H9 (cell line): ENCODE data around the gene TADA1. TPM values are rescaled to one million over a fixed set of nuclear protein-coding genes. Genes with fewer than 3 reads are reported as not detected.

ENCODE experiments used
- DNase-seq: peaks from one replicate; pipeline ENCODE4 v3.0.0-alpha.2; 2017
- H2AFZ ChIP-seq: one replicate; pipeline ENCODE4 v1.6.1; 2013; ENCODE audit warnings: mild to moderate bottlenecking, low read length, control low read depth, moderate library complexity
- H2AK5ac ChIP-seq: 2 replicates; pipeline ENCODE4 v1.6.1; 2013; ENCODE audit warnings: low read length, control low read depth, mixed read lengths; ENCODE audit not compliant: insufficient read length
- H2BK120ac ChIP-seq: one replicate; pipeline ENCODE4 v1.6.1; 2013; ENCODE audit warnings: low read depth, mild to moderate bottlenecking, low read length, control low read depth, inconsistent platforms; ENCODE audit not compliant: poor library complexity, severe bottlenecking
- H2BK12ac ChIP-seq: 2 replicates; pipeline ENCODE4 v1.6.1; 2013; ENCODE audit warnings: low read length, control low read depth, mixed read lengths, low read depth; ENCODE audit not compliant: insufficient read length
- H2BK15ac ChIP-seq: 2 replicates; pipeline ENCODE4 v1.6.1; 2013; ENCODE audit warnings: low read depth, low read length, control low read depth
- H2BK20ac ChIP-seq: one replicate; pipeline ENCODE4 v1.6.1; 2013; ENCODE audit warnings: low read depth, mild to moderate bottlenecking, low read length, control low read depth, inconsistent platforms; ENCODE audit not compliant: poor library complexity, severe bottlenecking
- H2BK5ac ChIP-seq: 2 replicates; pipeline ENCODE4 v1.6.1; 2013; ENCODE audit warnings: low read length, control low read depth, mixed read lengths; ENCODE audit not compliant: insufficient read length
- H3K14ac ChIP-seq: 2 replicates; pipeline ENCODE4 v1.6.1; 2013; ENCODE audit warnings: low read length, control low read depth; ENCODE audit not compliant: insufficient read depth
- H3K18ac ChIP-seq: 2 replicates; pipeline ENCODE4 v1.6.1; 2013; ENCODE audit warnings: low read depth, mild to moderate bottlenecking, mixed read lengths, low read length, control low read depth; ENCODE audit not compliant: insufficient read length
- H3K23ac ChIP-seq: 2 replicates; pipeline ENCODE4 v1.6.1; 2013; ENCODE audit warnings: low read length, control low read depth, mixed read lengths, low read depth; ENCODE audit not compliant: insufficient read length
- H3K23me2 ChIP-seq: 2 replicates; pipeline ENCODE4 v1.6.1; 2013; ENCODE audit warnings: low read depth, mild to moderate bottlenecking, mixed read lengths, low read length, control low read depth; ENCODE audit not compliant: insufficient read length, poor library complexity, severe bottlenecking
- H3K27ac ChIP-seq: 2 replicates; pipeline ENCODE4 v1.5.1; 2013; ENCODE audit warnings: low read length, control low read depth, mixed read lengths, low read depth; ENCODE audit not compliant: insufficient read length
- H3K27me3 ChIP-seq: 2 replicates; pipeline ENCODE4 v1.6.1; 2013; ENCODE audit warnings: low read length, control low read depth, inconsistent platforms; ENCODE audit not compliant: insufficient read depth
- H3K4ac ChIP-seq: 2 replicates; pipeline ENCODE4 v1.6.1; 2013; ENCODE audit warnings: low read depth, mild to moderate bottlenecking, control low read depth, inconsistent platforms, low read length, moderate library complexity
- H3K4me1 ChIP-seq: 2 replicates; pipeline ENCODE4 v1.6.1; 2013; ENCODE audit warnings: low read length, control low read depth, inconsistent platforms; ENCODE audit not compliant: insufficient read depth
- H3K4me2 ChIP-seq: 2 replicates; pipeline ENCODE4 v1.6.1; 2013; ENCODE audit warnings: low read length, control low read depth, mixed read lengths; ENCODE audit not compliant: insufficient read length, insufficient read depth
- H3K56ac ChIP-seq: 2 replicates; pipeline ENCODE4 v1.6.1; 2013; ENCODE audit warnings: low read depth, mild to moderate bottlenecking, mixed read lengths, low read length, control low read depth; ENCODE audit not compliant: insufficient read length
- H3K79me1 ChIP-seq: 2 replicates; pipeline ENCODE4 v1.6.1; 2013; ENCODE audit warnings: low read depth, mild to moderate bottlenecking, moderate library complexity, low read length, control low read depth, inconsistent platforms; ENCODE audit not compliant: insufficient read depth, poor library complexity, severe bottlenecking
- H3K79me2 ChIP-seq: 2 replicates; pipeline ENCODE4 v1.6.1; 2013; ENCODE audit warnings: low read length, control low read depth, inconsistent platforms; ENCODE audit not compliant: insufficient read depth
- H3K9ac ChIP-seq: 2 replicates; pipeline ENCODE4 v1.6.1; 2013; ENCODE audit warnings: low read length, control low read depth, mixed read lengths; ENCODE audit not compliant: insufficient read length; ENCODE audit errors: extremely low read depth
- H3K9me3 ChIP-seq: one replicate; pipeline ENCODE4 v1.6.1; 2013; ENCODE audit warnings: low read depth, low read length, inconsistent platforms; ENCODE audit not compliant: control insufficient read depth
- H3T11ph ChIP-seq: one replicate; pipeline ENCODE4 v1.6.1; 2013; ENCODE audit warnings: mild to moderate bottlenecking, low read length, control low read depth, inconsistent platforms
- H4K20me1 ChIP-seq: one replicate; pipeline ENCODE4 v1.6.1; 2013; ENCODE audit not compliant: control insufficient read depth, insufficient read length, insufficient read depth
- H4K5ac ChIP-seq: 2 replicates; pipeline ENCODE4 v1.6.1; 2013; ENCODE audit warnings: low read depth, mild to moderate bottlenecking, mixed read lengths, low read length, control low read depth; ENCODE audit not compliant: insufficient read length
- H4K8ac ChIP-seq: replicated peaks from 2 replicates; pipeline ENCODE4 v1.6.1; 2013; ENCODE audit warnings: low read length, control low read depth, mixed read lengths, low read depth; ENCODE audit not compliant: insufficient read length
- H4K91ac ChIP-seq: 2 replicates; pipeline ENCODE4 v1.6.1; 2013; ENCODE audit warnings: low read depth, mild to moderate bottlenecking, moderate library complexity, mixed read lengths, low read length, control low read depth; ENCODE audit not compliant: insufficient read length
- H3K27ac Mint-ChIP-seq, 3 experiments: 2 replicates in 2 of 3; 3 replicates in 1 of 3; pipeline ENCODE4 v1.8.0; 2020 to 2021; ENCODE audit warnings: mixed read lengths in 3 of 3, mild to moderate bottlenecking in 1 of 3, moderate library complexity in 1 of 3
- H3K27me3 Mint-ChIP-seq: 2 replicates; pipeline ENCODE4 v1.8.0; 2021; ENCODE audit warnings: low read depth, mild to moderate bottlenecking, moderate library complexity, mixed read lengths
- H3K36me3 Mint-ChIP-seq, 3 experiments: 2 replicates in 2 of 3; 3 replicates in 1 of 3; pipeline ENCODE4 v1.8.0; 2020 to 2021; ENCODE audit warnings: low read depth in 3 of 3, mixed read lengths in 3 of 3; ENCODE audit not compliant: insufficient read depth in 1 of 3
- H3K4me1 Mint-ChIP-seq, 2 experiments: 2 replicates each; pipeline ENCODE4 v1.8.0; 2020; ENCODE audit warnings: mixed read lengths in 2 of 2
- H3K4me3 Mint-ChIP-seq, 2 experiments: 2 replicates in 1 of 2; 3 replicates in 1 of 2; pipeline ENCODE4 v1.8.0; 2020 to 2021; ENCODE audit warnings: mild to moderate bottlenecking in 2 of 2, mixed read lengths in 2 of 2, moderate library complexity in 1 of 2
- H3K9me3 Mint-ChIP-seq, 2 experiments: 2 replicates in 1 of 2; 3 replicates in 1 of 2; pipeline ENCODE4 v1.8.0; 2020; ENCODE audit warnings: mild to moderate bottlenecking in 2 of 2, mixed read lengths in 2 of 2, moderate library complexity in 1 of 2
- CTCF ChIP-seq: fragments of 200-600 bp; sonication (generic); conservative IDR thresholded peaks from 3 replicates; pipeline ENCODE4 v1.8.0; 2021; ENCODE audit warnings: antibody characterized with exemption, mild to moderate bottlenecking
- WGBS: extraction: QIAGEN DNeasy Blood & Tissue Kit; methylation state at CpG from one replicate; pipeline ENCODE4 v1.1.7; 2013; ENCODE audit warnings: missing lambda C conversion rate, low lambda C conversion rate, mixed read lengths; ENCODE audit not compliant: insufficient read length; ENCODE audit errors: extremely low coverage; 5-methylcytosine and 5-hydroxymethylcytosine counted together
- total RNA-seq: library from RNA; stranded (reverse); gene quantifications from 2 replicates; pipeline ENCODE4 v1.2.1, GENCODE V29; 2021

TADA1 gene
- total RNA-seq, 1 experiment from 2014 or later = 20.7 TPM

GRCh38 chr1:166888373-166889111 lies 12.5 kb upstream of the TADA1 start:
- Histone ChIP-seq H3K4me2 (no peak overlapping the region), H2BK20ac (no peak overlapping the region), H4K5ac (no peak overlapping the region), H4K20me1 (no peaks in the 10 kb centered on the region), H3K56ac (no peak overlapping the region), H3K14ac (no peak overlapping the region), H3T11ph (no peak overlapping the region), H3K4me1 (no peaks in the 10 kb centered on the region), H2BK15ac (no peak overlapping the region), H3K79me1 (no peaks in the 10 kb centered on the region), H3K9ac (no peak overlapping the region), H2BK12ac (no peak overlapping the region), H3K18ac (no peak overlapping the region), H3K27ac (no peak overlapping the region), H2AK5ac (no peak overlapping the region), H3K23me2 (no peaks in the 10 kb centered on the region), H3K23ac (no peak overlapping the region), H3K27me3 (peaks cover 2% of the 10 kb centered on the region; the same call in 1 of the 2 replicates), H3K79me2 (no peaks in the 10 kb centered on the region), H2BK5ac (no peak overlapping the region), H3K9me3 (no peaks in the 10 kb centered on the region), H4K8ac (no peak overlapping the region), H2BK120ac (no peak overlapping the region), H3K4ac (no peak overlapping the region), H4K91ac (no peak overlapping the region), H2AFZ (no peak overlapping the region)
- Mint-ChIP-seq H3K4me3 (no peak overlapping the region), H3K4me1 (peaks cover 0 to 4% of the 10 kb centered on the region in 2 experiments; a peak in 2 of 4 replicates), H3K27me3 (peaks cover 25% of the 10 kb centered on the region), H3K36me3 (no peaks in the 10 kb centered on the region), H3K27ac (no peak overlapping the region), H3K9me3 (no peaks in the 10 kb centered on the region)
- DNase-seq = no peak
- whole genome bisulfite sequencing = no CpG with 5 or more reads among the region's 4 CpGs
- TF ChIP-seq CTCF = no peak
